Hepatocyte (in vitro differentiated cells): ENCODE results near the gene POLR2H.

ENCODE experiments used
- EZH2 ChIP-seq: fragments of 200-600 bp; sonication (generic); IDR thresholded peaks from 2 replicates; pipeline ENCODE4 v1.6.1; 2016; ENCODE audit warnings: antibody characterized with exemption, mild to moderate bottlenecking, borderline replicate concordance
- TF ChIP-seq, protein P1 (sequence below): fragments of 200-600 bp; sonication (generic); IDR thresholded peaks from 2 replicates; pipeline ENCODE4 v1.5.1; 2016; ENCODE audit warnings: antibody characterized with exemption, mild to moderate bottlenecking; ENCODE audit not compliant: poor library complexity

DNA sequence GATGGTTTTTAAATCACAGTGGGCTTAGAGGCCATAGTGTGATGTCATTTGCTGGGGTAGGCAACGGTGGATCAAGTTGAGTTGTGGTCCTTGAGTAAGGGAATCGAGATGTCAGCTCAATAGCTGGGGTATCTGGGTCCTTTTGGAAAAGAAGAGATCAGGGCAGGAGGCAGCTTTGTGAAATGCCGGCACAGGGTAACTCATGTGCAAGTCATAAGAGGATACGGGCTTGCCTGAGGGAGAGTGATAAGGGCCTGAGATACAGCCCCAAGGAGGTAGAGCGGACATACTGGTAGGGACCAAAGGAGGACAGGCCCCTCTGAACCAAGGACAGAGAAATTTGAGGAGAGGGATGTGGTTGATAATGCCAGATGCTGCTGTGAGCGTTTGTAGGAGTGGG, 28.3 kb upstream of the POLR2H start:
- TF ChIP-seq, protein P1, sequence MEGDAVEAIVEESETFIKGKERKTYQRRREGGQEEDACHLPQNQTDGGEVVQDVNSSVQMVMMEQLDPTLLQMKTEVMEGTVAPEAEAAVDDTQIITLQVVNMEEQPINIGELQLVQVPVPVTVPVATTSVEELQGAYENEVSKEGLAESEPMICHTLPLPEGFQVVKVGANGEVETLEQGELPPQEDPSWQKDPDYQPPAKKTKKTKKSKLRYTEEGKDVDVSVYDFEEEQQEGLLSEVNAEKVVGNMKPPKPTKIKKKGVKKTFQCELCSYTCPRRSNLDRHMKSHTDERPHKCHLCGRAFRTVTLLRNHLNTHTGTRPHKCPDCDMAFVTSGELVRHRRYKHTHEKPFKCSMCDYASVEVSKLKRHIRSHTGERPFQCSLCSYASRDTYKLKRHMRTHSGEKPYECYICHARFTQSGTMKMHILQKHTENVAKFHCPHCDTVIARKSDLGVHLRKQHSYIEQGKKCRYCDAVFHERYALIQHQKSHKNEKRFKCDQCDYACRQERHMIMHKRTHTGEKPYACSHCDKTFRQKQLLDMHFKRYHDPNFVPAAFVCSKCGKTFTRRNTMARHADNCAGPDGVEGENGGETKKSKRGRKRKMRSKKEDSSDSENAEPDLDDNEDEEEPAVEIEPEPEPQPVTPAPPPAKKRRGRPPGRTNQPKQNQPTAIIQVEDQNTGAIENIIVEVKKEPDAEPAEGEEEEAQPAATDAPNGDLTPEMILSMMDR, result no peak
- TF ChIP-seq EZH2, result no peak
